HL-60 (cell line): ENCODE data around the gene GSX1.

ENCODE experiments used
- DNase-seq, 2 experiments: peaks; one replicate each; pipeline ENCODE4 v3.0.0-alpha.2; 2010 to 2020; ENCODE audit warnings: low read depth in 1 of 2, low spot score in 1 of 2
- H3K27ac ChIP-seq: fragments of 250-450 bp; sonication (Bioruptor Pico); replicated peaks from 2 replicates; pipeline ENCODE4 v1.5.1; 2020; ENCODE audit warnings: mild to moderate bottlenecking, moderate library complexity
- H3K27me3 ChIP-seq: fragments of 250-450 bp; sonication (Bioruptor Pico); 2 replicates; pipeline ENCODE4 v1.5.1; 2021; ENCODE audit warnings: mild to moderate bottlenecking, moderate library complexity; ENCODE audit not compliant: insufficient read depth, poor library complexity, severe bottlenecking
- H3K4me3 ChIP-seq: replicated peaks from 2 replicates; pipeline ENCODE4 v1.5.1; 2011; ENCODE audit warnings: mild to moderate bottlenecking, control low read depth, low read length; ENCODE audit not compliant: insufficient read depth
- GABPA ChIP-seq: IDR thresholded peaks from 2 replicates; pipeline ENCODE4 v1.6.1; 2012; ENCODE audit warnings: low read depth
- POLR2AphosphoS5 ChIP-seq: IDR thresholded peaks from 2 replicates; pipeline ENCODE4 v1.6.1; 2012; ENCODE audit warnings: low read depth
- SPI1 ChIP-seq: IDR thresholded peaks from 2 replicates; pipeline ENCODE4 v1.6.1; 2012; ENCODE audit warnings: low read depth, mild to moderate bottlenecking, borderline replicate concordance
- TF ChIP-seq, protein P1 (sequence below): IDR thresholded peaks from one replicate; pipeline ENCODE4 v1.5.1; 2011; ENCODE audit warnings: low read length, control low read depth, inconsistent platforms; ENCODE audit not compliant: insufficient read depth
- TF ChIP-seq, protein P2 (sequence below): IDR thresholded peaks from 2 replicates; pipeline ENCODE4 v1.6.1; 2012; ENCODE audit warnings: low read depth; ENCODE audit not compliant: insufficient replicate concordance

The GSX1 gene

DNA sequence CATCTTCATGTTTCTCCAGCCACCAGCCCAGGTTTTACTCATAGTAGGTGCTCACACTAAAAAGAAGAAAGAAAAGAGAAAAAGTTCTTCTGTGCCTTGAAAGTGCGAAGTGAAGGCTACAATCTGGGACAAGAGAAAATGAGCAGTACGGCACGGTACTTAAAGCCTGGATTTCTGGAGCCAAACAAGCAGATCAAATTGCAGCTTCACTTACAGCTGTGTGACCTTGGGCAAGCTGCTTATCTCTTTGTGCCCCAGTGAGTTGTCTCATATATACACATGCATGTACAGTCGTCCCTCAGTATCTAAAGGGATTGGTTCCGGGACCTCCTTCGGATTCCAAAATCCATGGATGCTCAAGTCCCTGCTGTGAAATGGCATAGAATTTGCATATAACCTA lies 41.8 kb downstream of the GSX1 start:
- no peak overlapping the region for H3K27ac ChIP-seq
- TF ChIP-seq, protein P1, sequence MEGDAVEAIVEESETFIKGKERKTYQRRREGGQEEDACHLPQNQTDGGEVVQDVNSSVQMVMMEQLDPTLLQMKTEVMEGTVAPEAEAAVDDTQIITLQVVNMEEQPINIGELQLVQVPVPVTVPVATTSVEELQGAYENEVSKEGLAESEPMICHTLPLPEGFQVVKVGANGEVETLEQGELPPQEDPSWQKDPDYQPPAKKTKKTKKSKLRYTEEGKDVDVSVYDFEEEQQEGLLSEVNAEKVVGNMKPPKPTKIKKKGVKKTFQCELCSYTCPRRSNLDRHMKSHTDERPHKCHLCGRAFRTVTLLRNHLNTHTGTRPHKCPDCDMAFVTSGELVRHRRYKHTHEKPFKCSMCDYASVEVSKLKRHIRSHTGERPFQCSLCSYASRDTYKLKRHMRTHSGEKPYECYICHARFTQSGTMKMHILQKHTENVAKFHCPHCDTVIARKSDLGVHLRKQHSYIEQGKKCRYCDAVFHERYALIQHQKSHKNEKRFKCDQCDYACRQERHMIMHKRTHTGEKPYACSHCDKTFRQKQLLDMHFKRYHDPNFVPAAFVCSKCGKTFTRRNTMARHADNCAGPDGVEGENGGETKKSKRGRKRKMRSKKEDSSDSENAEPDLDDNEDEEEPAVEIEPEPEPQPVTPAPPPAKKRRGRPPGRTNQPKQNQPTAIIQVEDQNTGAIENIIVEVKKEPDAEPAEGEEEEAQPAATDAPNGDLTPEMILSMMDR = no peak
- TF ChIP-seq, protein P2, sequence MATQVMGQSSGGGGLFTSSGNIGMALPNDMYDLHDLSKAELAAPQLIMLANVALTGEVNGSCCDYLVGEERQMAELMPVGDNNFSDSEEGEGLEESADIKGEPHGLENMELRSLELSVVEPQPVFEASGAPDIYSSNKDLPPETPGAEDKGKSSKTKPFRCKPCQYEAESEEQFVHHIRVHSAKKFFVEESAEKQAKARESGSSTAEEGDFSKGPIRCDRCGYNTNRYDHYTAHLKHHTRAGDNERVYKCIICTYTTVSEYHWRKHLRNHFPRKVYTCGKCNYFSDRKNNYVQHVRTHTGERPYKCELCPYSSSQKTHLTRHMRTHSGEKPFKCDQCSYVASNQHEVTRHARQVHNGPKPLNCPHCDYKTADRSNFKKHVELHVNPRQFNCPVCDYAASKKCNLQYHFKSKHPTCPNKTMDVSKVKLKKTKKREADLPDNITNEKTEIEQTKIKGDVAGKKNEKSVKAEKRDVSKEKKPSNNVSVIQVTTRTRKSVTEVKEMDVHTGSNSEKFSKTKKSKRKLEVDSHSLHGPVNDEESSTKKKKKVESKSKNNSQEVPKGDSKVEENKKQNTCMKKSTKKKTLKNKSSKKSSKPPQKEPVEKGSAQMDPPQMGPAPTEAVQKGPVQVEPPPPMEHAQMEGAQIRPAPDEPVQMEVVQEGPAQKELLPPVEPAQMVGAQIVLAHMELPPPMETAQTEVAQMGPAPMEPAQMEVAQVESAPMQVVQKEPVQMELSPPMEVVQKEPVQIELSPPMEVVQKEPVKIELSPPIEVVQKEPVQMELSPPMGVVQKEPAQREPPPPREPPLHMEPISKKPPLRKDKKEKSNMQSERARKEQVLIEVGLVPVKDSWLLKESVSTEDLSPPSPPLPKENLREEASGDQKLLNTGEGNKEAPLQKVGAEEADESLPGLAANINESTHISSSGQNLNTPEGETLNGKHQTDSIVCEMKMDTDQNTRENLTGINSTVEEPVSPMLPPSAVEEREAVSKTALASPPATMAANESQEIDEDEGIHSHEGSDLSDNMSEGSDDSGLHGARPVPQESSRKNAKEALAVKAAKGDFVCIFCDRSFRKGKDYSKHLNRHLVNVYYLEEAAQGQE = no peak
- TF ChIP-seq POLR2AphosphoS5 (no peak), SPI1 (no peak), GABPA (no peak)
- H3K27me3 ChIP-seq = peaks cover 18% of the 10 kb centered on the region
- DNase-seq = no peak
- H3K4me3 ChIP-seq = no peak overlapping the region

DNA sequence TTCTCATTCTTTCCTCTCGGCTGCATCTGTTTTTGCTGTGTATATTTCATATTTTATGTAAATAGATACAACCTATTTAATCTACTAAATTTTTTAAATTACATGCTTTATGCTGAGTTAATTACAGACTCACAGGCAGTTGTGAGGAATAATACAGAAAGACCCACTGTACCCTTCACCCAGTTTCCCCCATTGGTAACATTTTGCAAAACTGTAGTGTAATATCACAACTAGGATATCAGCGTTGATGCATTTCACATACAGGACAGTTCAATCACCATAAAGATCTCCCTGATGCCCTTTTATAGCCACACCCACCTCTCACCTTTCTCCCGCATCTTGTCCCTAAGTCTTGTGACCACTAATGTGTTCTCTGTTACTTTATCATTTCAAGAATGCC lies 43.5 kb downstream of the GSX1 start:
- Histone ChIP-seq H3K27me3 (peaks cover 15% of the 10 kb centered on the region), H3K4me3 (no peak overlapping the region), H3K27ac (no peak overlapping the region)
- no peak for DNase-seq
- TF ChIP-seq, protein P1 = no peak
- TF ChIP-seq SPI1 (no peak), GABPA (no peak), POLR2AphosphoS5 (no peak)
- TF ChIP-seq, protein P2 = no peak

DNA sequence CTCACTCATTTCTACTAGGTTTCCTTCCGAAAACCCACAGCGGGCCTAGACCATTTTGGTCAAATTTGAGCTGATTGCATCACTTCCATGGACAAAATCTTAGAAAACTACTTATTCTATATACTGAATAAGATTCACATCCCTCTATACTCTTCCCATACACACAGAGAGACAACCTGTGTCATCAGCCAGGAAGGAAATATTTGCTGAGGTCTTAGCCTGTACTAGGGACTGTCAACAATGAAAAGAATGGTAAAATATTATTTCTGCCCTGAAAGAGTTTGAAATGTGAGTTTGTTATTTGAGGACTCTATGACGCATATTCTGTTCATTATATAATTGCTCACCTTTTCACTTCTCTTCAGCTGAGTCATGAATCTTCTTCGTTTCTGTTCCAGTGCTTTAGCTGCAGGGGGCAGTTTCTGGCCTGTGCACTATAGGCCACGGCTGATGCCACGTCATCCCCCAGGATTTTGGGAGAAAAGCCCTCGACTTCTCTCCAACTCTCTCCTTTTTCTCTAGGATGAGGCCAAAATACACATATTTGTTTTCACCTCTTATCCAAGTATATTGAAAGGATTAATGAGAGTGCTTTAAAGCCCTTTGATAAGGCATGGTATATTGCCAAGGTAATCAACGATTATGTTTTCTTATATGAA lies 47.7 kb downstream of the GSX1 start:
- Histone ChIP-seq H3K4me3 (no peak overlapping the region), H3K27me3 (peaks cover 7% of the 10 kb centered on the region), H3K27ac (no peak overlapping the region)
- DNase-seq = no peak
- TF ChIP-seq SPI1 (no peak), GABPA (no peak), POLR2AphosphoS5 (no peak)
- TF ChIP-seq, protein P2 = no peak
- TF ChIP-seq, protein P1 = no peak
